H1 (cell line): ENCODE results near the gene SULF2. TPM values are rescaled to one million over a fixed set of nuclear protein-coding genes. Genes with fewer than 3 reads are reported as not detected.

Experiments
- CTCF ChIA-PET: fragments of 300-600 bp; sonication (Branson Sonifier 250); formaldehyde crosslinking; loops from one replicate; lab custom pipeline; 2021; ENCODE audit not compliant: partially characterized antibody; lab: Charles Lee
- POLR2A ChIA-PET: fragments of 300-600 bp; sonication (Branson Sonifier 250); formaldehyde crosslinking; loops from one replicate; lab custom pipeline; 2021; ENCODE audit warnings: inconsistent platforms; ENCODE audit not compliant: partially characterized antibody; lab: Charles Lee
- DNase-seq, 2 experiments: peaks; one replicate each; pipeline versions ENCODE4 v3.0.0 to v3.0.0-alpha.2; 2010 to 2022; ENCODE audit warnings: low spot score in 2 of 2, low read depth in 1 of 2, mixed read lengths in 1 of 2
- FAIRE-seq: peaks from 2 replicates; lab custom pipeline; 2011; peaks lifted over from hg19 to GRCh38; lab: Jason Lieb, UNC
- H2AFZ ChIP-seq: 2 replicates; pipeline ENCODE4 v1.8.1; 2012; ENCODE audit warnings: low read length, inconsistent platforms
- H2AK5ac ChIP-seq: 2 replicates; pipeline ENCODE4 v1.6.1; 2013; ENCODE audit warnings: low read depth, low read length
- H2BK120ac ChIP-seq: replicated peaks from 2 replicates; pipeline ENCODE3; 2013; ENCODE audit warnings: low read depth, low read length, inconsistent platforms
- H2BK12ac ChIP-seq: 2 replicates; pipeline ENCODE4 v1.6.1; 2013; ENCODE audit warnings: low read depth, low read length
- H2BK15ac ChIP-seq: 2 replicates; pipeline ENCODE4 v1.6.1; 2013; ENCODE audit warnings: low read length
- H2BK20ac ChIP-seq: 2 replicates; pipeline ENCODE4 v1.6.1; 2013; ENCODE audit warnings: low read length
- H2BK5ac ChIP-seq: 2 replicates; pipeline ENCODE4 v1.6.1; 2013; ENCODE audit warnings: low read depth, low read length
- H3K14ac ChIP-seq: 2 replicates; pipeline ENCODE4 v1.6.1; 2013; ENCODE audit warnings: inconsistent platforms; ENCODE audit not compliant: insufficient read length
- H3K18ac ChIP-seq: 2 replicates; pipeline ENCODE4 v1.6.1; 2013; ENCODE audit warnings: low read length; ENCODE audit errors: extremely low read depth
- H3K23ac ChIP-seq: 2 replicates; pipeline ENCODE4 v1.6.1; 2013; ENCODE audit warnings: inconsistent platforms; ENCODE audit not compliant: insufficient read length
- H3K23me2 ChIP-seq: 2 replicates; pipeline ENCODE4 v1.6.1; 2013; ENCODE audit warnings: low read depth, low read length
- H3K27ac ChIP-seq: 2 replicates; pipeline ENCODE4 v1.6.1; 2011; ENCODE audit warnings: low read depth, low read length, inconsistent platforms
- H3K27me3 ChIP-seq, 4 experiments: replicated peaks in 1 of 4; 1 replicate in 1 of 4; 2 replicates in 3 of 4; pipeline versions ENCODE4 v1.6.1 to v1.8.1; 2011 to 2013; ENCODE audit warnings: low read length in 3 of 4, mild to moderate bottlenecking in 3 of 4, inconsistent platforms in 2 of 4, mixed read lengths in 2 of 4, moderate library complexity in 1 of 4; ENCODE audit not compliant: control insufficient read depth in 3 of 4, insufficient read depth in 3 of 4; ENCODE audit errors: extremely low read depth in 1 of 4
- H3K36me3 ChIP-seq, 4 experiments: 2 replicates each; pipeline versions ENCODE4 v1.6.1 to v1.8.1; 2011 to 2013; ENCODE audit warnings: mild to moderate bottlenecking in 4 of 4, low read length in 3 of 4, moderate library complexity in 2 of 4, control low read depth in 1 of 4, inconsistent platforms in 1 of 4; ENCODE audit not compliant: insufficient read depth in 4 of 4, control insufficient read depth in 2 of 4
- H3K4ac ChIP-seq: replicated peaks from 2 replicates; pipeline ENCODE3; 2013; ENCODE audit warnings: low read length, low read depth, mixed read lengths, inconsistent platforms; ENCODE audit not compliant: insufficient read length
- H3K4me1 ChIP-seq, 4 experiments: replicated peaks in 1 of 4; 1 replicate in 1 of 4; 2 replicates in 3 of 4; pipeline versions ENCODE4 v1.6.1 to v1.8.1; 2011 to 2013; ENCODE audit warnings: low read length in 3 of 4, inconsistent platforms in 2 of 4, mixed read lengths in 1 of 4; ENCODE audit not compliant: insufficient read depth in 4 of 4, control insufficient read depth in 3 of 4
- H3K4me2 ChIP-seq, 2 experiments: 2 replicates each; pipeline versions ENCODE4 v1.6.1 to v1.8.1; 2011 to 2013; ENCODE audit warnings: low read depth in 2 of 2, low read length in 2 of 2, control low read depth in 1 of 2, inconsistent platforms in 1 of 2, mild to moderate bottlenecking in 1 of 2; ENCODE audit not compliant: insufficient read depth in 1 of 2
- H3K4me3 ChIP-seq, 4 experiments: fragments of 200-600, 300-600 bp in 1 of 4; sonication (generic), shearing (Covaris generic), sonication (Bioruptor Twin) in 1 of 4; 2 replicates each; pipeline versions ENCODE4 v1.5.1 to v1.8.1; 2011 to 2016; ENCODE audit warnings: low read length in 4 of 4, low read depth in 3 of 4, control low read depth in 2 of 4, inconsistent platforms in 2 of 4, mild to moderate bottlenecking in 2 of 4, mixed read lengths in 1 of 4, moderate library complexity in 1 of 4; ENCODE audit not compliant: insufficient read depth in 2 of 4; ENCODE audit errors: extremely low read depth in 1 of 4
- H3K56ac ChIP-seq: replicated peaks from 2 replicates; pipeline ENCODE3; 2013; ENCODE audit warnings: low read depth, mild to moderate bottlenecking, mixed read lengths, low read length, inconsistent platforms; ENCODE audit not compliant: insufficient read length
- H3K79me1 ChIP-seq: 2 replicates; pipeline ENCODE4 v1.6.1; 2013; ENCODE audit warnings: low read depth, low read length, control low read depth
- H3K79me2 ChIP-seq, 2 experiments: 2 replicates each; pipeline versions ENCODE4 v1.6.1 to v1.8.1; 2012 to 2013; ENCODE audit warnings: low read length in 2 of 2, mild to moderate bottlenecking in 2 of 2, inconsistent platforms in 1 of 2; ENCODE audit not compliant: insufficient read depth in 2 of 2, control insufficient read depth in 1 of 2
- H3K9ac ChIP-seq, 4 experiments: replicated peaks in 1 of 4; 1 replicate in 1 of 4; 2 replicates in 3 of 4; pipeline versions ENCODE4 v1.6.1 to v1.8.1; 2011 to 2013; ENCODE audit warnings: low read depth in 3 of 4, low read length in 3 of 4, control low read depth in 2 of 4, mild to moderate bottlenecking in 2 of 4, moderate library complexity in 2 of 4, inconsistent platforms in 1 of 4; ENCODE audit errors: extremely low read depth in 1 of 4
- H3K9me3 ChIP-seq, 2 experiments: 2 replicates each; pipeline versions ENCODE4 v1.6.1 to v1.8.1; 2012 to 2013; ENCODE audit warnings: mild to moderate bottlenecking in 2 of 2, moderate library complexity in 2 of 2, control low read depth in 1 of 2, inconsistent platforms in 1 of 2, low read depth in 1 of 2, low read length in 1 of 2, mixed read lengths in 1 of 2; ENCODE audit not compliant: insufficient read depth in 2 of 2
- H4K20me1 ChIP-seq, 2 experiments: replicated peaks in 1 of 2; 2 replicates each; pipeline versions ENCODE3 to v1.8.1; 2011 to 2013; ENCODE audit warnings: inconsistent platforms in 2 of 2, low read length in 2 of 2, mild to moderate bottlenecking in 1 of 2; ENCODE audit not compliant: insufficient read depth in 2 of 2, control insufficient read depth in 1 of 2
- H4K5ac ChIP-seq: 2 replicates; pipeline ENCODE4 v1.6.1; 2013; ENCODE audit warnings: low read length, low read depth, mixed read lengths, inconsistent platforms; ENCODE audit not compliant: insufficient read length
- H4K8ac ChIP-seq: 2 replicates; pipeline ENCODE4 v1.8.0; 2013; ENCODE audit warnings: mild to moderate bottlenecking, moderate library complexity, low read length, inconsistent platforms; ENCODE audit not compliant: insufficient read depth; ENCODE audit errors: extremely low read depth
- H4K91ac ChIP-seq: replicated peaks from 2 replicates; pipeline ENCODE3; 2013; ENCODE audit warnings: low read length, mixed read lengths, inconsistent platforms; ENCODE audit not compliant: insufficient read length
- ASH2L ChIP-seq: fragments of 200-600, 300-600 bp; sonication (generic); IDR thresholded peaks from one replicate; pipeline ENCODE4 v1.7.1; 2017; ENCODE audit warnings: low read length
- BRCA1 ChIP-seq: IDR thresholded peaks from 2 replicates; pipeline ENCODE4 v1.6.1; 2012; ENCODE audit warnings: low read depth, low read length, improper control_type of control experiment
- CHD2 ChIP-seq: IDR thresholded peaks from 2 replicates; pipeline ENCODE4 v1.6.1; 2012; ENCODE audit warnings: low read length, improper control_type of control experiment
- EGR1 ChIP-seq: IDR thresholded peaks from 2 replicates; pipeline ENCODE4 v1.6.1; 2011; ENCODE audit warnings: low read depth, low read length, borderline replicate concordance
- EP300 ChIP-seq, 2 experiments: IDR thresholded peaks; 1 replicate in 1 of 2; 2 replicates in 1 of 2; pipeline ENCODE4 v1.6.1; 2011 to 2012; ENCODE audit warnings: low read depth in 2 of 2, low read length in 2 of 2, mild to moderate bottlenecking in 2 of 2, borderline replicate concordance in 1 of 2, inconsistent platforms in 1 of 2, moderate library complexity in 1 of 2
- JUND ChIP-seq: IDR thresholded peaks from 2 replicates; pipeline ENCODE4 v1.6.1; 2011; ENCODE audit warnings: mild to moderate bottlenecking, improper control_type of control experiment, low read length
- KDM1A ChIP-seq: fragments of 200-600, 300-600 bp; sonication (generic); IDR thresholded peaks from 2 replicates; pipeline ENCODE4 v1.7.1; 2016; ENCODE audit warnings: mild to moderate bottlenecking, low read length, borderline replicate concordance
- NANOG ChIP-seq: IDR thresholded peaks from 2 replicates; pipeline ENCODE4 v1.6.1; 2011; ENCODE audit warnings: low read length, low read depth, mild to moderate bottlenecking, inconsistent platforms; ENCODE audit not compliant: insufficient read depth, poor library complexity, severe bottlenecking
- PHF8 ChIP-seq: fragments of 200-600 bp; sonication (generic); conservative IDR thresholded peaks from 2 replicates; pipeline ENCODE4 v1.7.1; 2012; ENCODE audit warnings: low read depth, mild to moderate bottlenecking, inconsistent platforms, low read length, moderate library complexity
- POLR2AphosphoS5 ChIP-seq: IDR thresholded peaks from 2 replicates; pipeline ENCODE4 v1.6.1; 2011; ENCODE audit warnings: low read depth, low read length
- SIRT6 ChIP-seq: IDR thresholded peaks from one replicate; pipeline ENCODE4 v1.7.1; 2012; ENCODE audit warnings: low read length, inconsistent platforms
- SP1 ChIP-seq: IDR thresholded peaks from 2 replicates; pipeline ENCODE4 v1.6.1; 2011; ENCODE audit warnings: low read depth, low read length
- TEAD4 ChIP-seq: IDR thresholded peaks from 2 replicates; pipeline ENCODE4 v1.6.1; 2012; ENCODE audit warnings: low read depth, low read length, inconsistent platforms, mixed read lengths
- ZNF274 ChIP-seq: IDR thresholded peaks from 2 replicates; pipeline ENCODE4 v1.7.0; 2012; ENCODE audit warnings: low read length, borderline replicate concordance; ENCODE audit errors: extremely low read depth
- WGBS, 2 experiments: shearing (Covaris generic) in 1 of 2; methylation state at CpG; one replicate each; pipeline versions ENCODE4 v1.1.6 to v1.1.7; 2013 to 2015; ENCODE audit warnings: low lambda C conversion rate in 2 of 2, mixed read lengths in 2 of 2, inconsistent platforms in 1 of 2, low coverage in 1 of 2, missing lambda C conversion rate in 1 of 2; ENCODE audit not compliant: insufficient replicate concordance in 2 of 2, insufficient coverage in 1 of 2, insufficient read length in 1 of 2; ENCODE audit errors: extremely low coverage in 1 of 2, missing lambda C conversion rate in 1 of 2; 5-methylcytosine and 5-hydroxymethylcytosine counted together
- polyA plus RNA-seq, 7 experiments: library from polyadenylated mRNA; depleted of rRNA in 3 of 7; stranded (reverse) in 5 of 7; unstranded in 2 of 7; fragments of >200 nt in 5 of 7; fragments of 200-250 nt in 2 of 7; gene quantifications; 1 replicate in 5 of 7; 2 replicates in 1 of 7; 4 replicates in 1 of 7; pipeline versions ENCODE4 v1.2.1 to v1.2.3, GENCODE V29; 2011 to 2013; ENCODE audit warnings: missing spikeins in 2 of 7, mixed read lengths in 2 of 7
- total RNA-seq: library from RNA; stranded (reverse); fragmentation: NEBNext Ultra II Directional; extraction: Animal tissue kit (Norgen Biotek cat#: 25700); gene quantifications from 2 replicates; pipeline ENCODE4 v1.2.1, GENCODE V29; 2021
- TF ChIP-seq, protein P1 (sequence below): IDR thresholded peaks from 2 replicates; pipeline ENCODE4 v1.6.1; 2011; ENCODE audit warnings: low read length, improper control_type of control experiment

Gene SULF2
- total and polyA plus RNA-seq, 2 of the 8 experiments (the other 6 are each of a cell fraction or from before 2014, with no cell fraction given) = 15.7 to 28.2 TPM

DNA sequence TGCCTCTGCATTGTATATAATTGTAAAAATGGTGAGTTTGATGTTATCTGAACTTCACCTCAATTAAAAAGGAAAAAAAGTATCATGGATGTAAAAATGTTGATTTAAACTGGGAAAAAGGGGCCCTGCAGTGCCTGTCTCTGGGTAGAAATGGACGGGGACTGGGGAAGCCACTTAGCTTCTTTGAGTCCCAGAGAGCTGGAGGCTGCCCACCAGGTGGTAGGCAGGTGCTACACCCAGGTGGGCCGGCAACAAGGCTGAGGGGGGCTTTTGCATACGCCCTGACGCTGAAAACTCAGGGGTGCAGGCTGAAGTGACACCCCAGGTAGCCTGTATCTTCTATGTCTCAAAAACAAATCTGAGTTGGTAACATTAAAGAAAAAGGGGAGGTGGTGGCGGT, 118.2 kb downstream of the SULF2 start:
- CTCF ChIA-PET = interaction anchor here (8.2 kb wide), 1 partner anchor 11 kb away, joined by 92 read pairs; no protein-coding TSS in a partner anchor
- no peak for TF ChIP-seq PHF8
- TF ChIP-seq ASH2L = no peak
- no peak for TF ChIP-seq JUND
- TF ChIP-seq ZNF274 = no peak
- TF ChIP-seq NANOG = no peak
- no peak for TF ChIP-seq EP300 (IDR thresholded peaks at IDR 0.05; ENCODE audit: borderline replicate concordance in 1 of 2, low read depth in 2 of 2, low read length in 2 of 2)
- TF ChIP-seq, protein P1, sequence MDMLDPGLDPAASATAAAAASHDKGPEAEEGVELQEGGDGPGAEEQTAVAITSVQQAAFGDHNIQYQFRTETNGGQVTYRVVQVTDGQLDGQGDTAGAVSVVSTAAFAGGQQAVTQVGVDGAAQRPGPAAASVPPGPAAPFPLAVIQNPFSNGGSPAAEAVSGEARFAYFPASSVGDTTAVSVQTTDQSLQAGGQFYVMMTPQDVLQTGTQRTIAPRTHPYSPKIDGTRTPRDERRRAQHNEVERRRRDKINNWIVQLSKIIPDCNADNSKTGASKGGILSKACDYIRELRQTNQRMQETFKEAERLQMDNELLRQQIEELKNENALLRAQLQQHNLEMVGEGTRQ = no peak
- no peak for TF ChIP-seq POLR2AphosphoS5
- TF ChIP-seq CHD2 = no peak
- no peak for TF ChIP-seq KDM1A
- TF ChIP-seq BRCA1 = no peak
- TF ChIP-seq SIRT6 = no peak
- no peak for TF ChIP-seq SP1
- no peak for TF ChIP-seq TEAD4
- TF ChIP-seq EGR1 = no peak

More for the DNA sequence above, 118.2 kb downstream of the SULF2 start:
- no peaks in the 10 kb centered on the region for H3K27me3 ChIP-seq
- H2BK20ac ChIP-seq = no peak overlapping the region
- H3K4me2 ChIP-seq = no peak overlapping the region
- no peaks in the 10 kb centered on the region for H3K79me2 ChIP-seq
- no peaks in the 10 kb centered on the region for H3K36me3 ChIP-seq
- H4K5ac ChIP-seq = no peak overlapping the region
- H3K4ac ChIP-seq = no peak overlapping the region
- no peaks in the 10 kb centered on the region for H3K79me1 ChIP-seq
- H3K18ac ChIP-seq = no peak overlapping the region
- H2BK5ac ChIP-seq = no peak overlapping the region
- H3K23me2 ChIP-seq = no peaks in the 10 kb centered on the region; the same call in 1 of the 2 replicates
- no peak for FAIRE-seq
- H4K20me1 ChIP-seq = no peaks in the 10 kb centered on the region
- H3K27ac ChIP-seq = no peak overlapping the region
- H2AFZ ChIP-seq = no peak overlapping the region
- no peak for DNase-seq
- H2BK15ac ChIP-seq = no peak overlapping the region
- H3K9me3 ChIP-seq = no peaks in the 10 kb centered on the region
- H2BK12ac ChIP-seq = no peak overlapping the region
- no peak overlapping the region for H3K4me3 ChIP-seq
- no peak overlapping the region for H4K91ac ChIP-seq
- H2AK5ac ChIP-seq = no peak overlapping the region
- peaks cover 0 to 4% (median 1%) of the 10 kb centered on the region in 4 experiments; a peak in 4 of 7 replicates for H3K4me1 ChIP-seq
- H4K8ac ChIP-seq = no peak overlapping the region
- H3K23ac ChIP-seq = no peak overlapping the region
- no peak overlapping the region for H2BK120ac ChIP-seq
- POLR2A ChIA-PET = no interaction called here
- 70% methylated on average over 5 of the region's 5 CpGs; no CpG with 5 or more reads in 1 of the 2 experiments for WGBS, 2 experiments
- no peak overlapping the region for H3K9ac ChIP-seq
- H3K56ac ChIP-seq = no peak overlapping the region
- H3K14ac ChIP-seq = no peak overlapping the region
